Measurements from ENCODE around the gene PLPP4. TPM values are rescaled to one million over a fixed set of nuclear protein-coding genes. Genes with fewer than 3 reads are reported as not detected.

PLPP4 gene
- total RNA-seq, 1 experiment from 2014 or later, result not detected

DNA sequence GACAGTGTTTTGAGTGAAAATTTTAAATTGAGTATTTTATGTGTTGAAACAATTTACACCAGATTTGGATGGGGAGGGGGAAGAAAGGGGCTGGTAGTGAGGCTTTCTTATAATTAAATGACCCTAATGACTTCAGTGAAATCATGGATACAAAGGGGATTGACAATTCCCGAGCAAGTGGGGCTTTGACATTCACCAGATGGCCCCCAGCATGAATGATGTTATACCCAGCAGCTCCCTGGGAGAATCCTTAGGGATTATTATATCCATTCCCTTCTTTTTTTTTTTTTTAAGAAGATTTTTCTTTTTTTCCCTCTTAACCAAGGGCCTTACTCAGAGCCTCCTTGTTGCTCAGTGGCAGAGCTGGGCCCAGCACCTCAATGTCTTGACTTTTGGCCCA lies 17.9 kb downstream of the PLPP4 start:
- Histone ChIP-seq H2BK120ac (ENCODE audit: low read depth, low read length, poor library complexity, severe bottlenecking) (no peak overlapping the region), H2BK15ac (ENCODE audit: low read depth, low read length) (no peak overlapping the region), H3K18ac (ENCODE audit: insufficient read length, low read depth, low read length) (no peak overlapping the region), H3K9me3 (ENCODE audit: control insufficient read depth, low read depth, low read length) (no peaks in the 10 kb centered on the region), H3K27me3 (ENCODE audit: insufficient read depth, low read length) (no peaks in the 10 kb centered on the region), H3T11ph (ENCODE audit: low read length) (no peak overlapping the region), H3K23me2 (ENCODE audit: insufficient read length, low read depth, low read length, poor library complexity, severe bottlenecking) (no peaks in the 10 kb centered on the region), H4K8ac (replicated peaks; ENCODE audit: insufficient read length, low read depth, low read length) (no peak overlapping the region), H2BK12ac (ENCODE audit: insufficient read length, low read depth, low read length) (no peak overlapping the region), H3K23ac (ENCODE audit: insufficient read length, low read depth, low read length) (no peak overlapping the region), H3K14ac (ENCODE audit: insufficient read depth, low read length) (no peak overlapping the region), H3K79me1 (ENCODE audit: insufficient read depth, low read depth, low read length, poor library complexity, severe bottlenecking) (no peaks in the 10 kb centered on the region), H2BK5ac (ENCODE audit: insufficient read length, low read length) (no peak overlapping the region), H3K79me2 (ENCODE audit: insufficient read depth, low read length) (no peaks in the 10 kb centered on the region), H3K9ac (ENCODE audit: extremely low read depth, insufficient read length, low read length) (no peak overlapping the region), H4K5ac (ENCODE audit: insufficient read length, low read depth, low read length) (no peak overlapping the region), H3K4me2 (ENCODE audit: insufficient read depth, insufficient read length, low read length) (no peak overlapping the region), H3K4ac (ENCODE audit: low read depth, low read length) (no peak overlapping the region), H3K56ac (ENCODE audit: insufficient read length, low read depth, low read length) (no peak overlapping the region), H3K4me1 (ENCODE audit: insufficient read depth, low read length) (no peaks in the 10 kb centered on the region), H4K91ac (ENCODE audit: insufficient read length, low read depth, low read length) (no peak overlapping the region), H2AFZ (ENCODE audit: low read length) (no peak overlapping the region), H4K20me1 (ENCODE audit: control insufficient read depth, insufficient read depth, insufficient read length) (no peaks in the 10 kb centered on the region), H2BK20ac (ENCODE audit: low read depth, low read length, poor library complexity, severe bottlenecking) (no peak overlapping the region), H2AK5ac (ENCODE audit: insufficient read length, low read length) (no peak overlapping the region), H3K27ac (ENCODE audit: insufficient read length, low read depth, low read length) (no peak overlapping the region)
- H3K27ac Mint-ChIP-seq, result no peak overlapping the region; a peak in 1 of 7 replicates
- TF ChIP-seq, protein P1, sequence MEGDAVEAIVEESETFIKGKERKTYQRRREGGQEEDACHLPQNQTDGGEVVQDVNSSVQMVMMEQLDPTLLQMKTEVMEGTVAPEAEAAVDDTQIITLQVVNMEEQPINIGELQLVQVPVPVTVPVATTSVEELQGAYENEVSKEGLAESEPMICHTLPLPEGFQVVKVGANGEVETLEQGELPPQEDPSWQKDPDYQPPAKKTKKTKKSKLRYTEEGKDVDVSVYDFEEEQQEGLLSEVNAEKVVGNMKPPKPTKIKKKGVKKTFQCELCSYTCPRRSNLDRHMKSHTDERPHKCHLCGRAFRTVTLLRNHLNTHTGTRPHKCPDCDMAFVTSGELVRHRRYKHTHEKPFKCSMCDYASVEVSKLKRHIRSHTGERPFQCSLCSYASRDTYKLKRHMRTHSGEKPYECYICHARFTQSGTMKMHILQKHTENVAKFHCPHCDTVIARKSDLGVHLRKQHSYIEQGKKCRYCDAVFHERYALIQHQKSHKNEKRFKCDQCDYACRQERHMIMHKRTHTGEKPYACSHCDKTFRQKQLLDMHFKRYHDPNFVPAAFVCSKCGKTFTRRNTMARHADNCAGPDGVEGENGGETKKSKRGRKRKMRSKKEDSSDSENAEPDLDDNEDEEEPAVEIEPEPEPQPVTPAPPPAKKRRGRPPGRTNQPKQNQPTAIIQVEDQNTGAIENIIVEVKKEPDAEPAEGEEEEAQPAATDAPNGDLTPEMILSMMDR (conservative IDR thresholded peaks at IDR 0.05), result no peak
- no peaks in the 10 kb centered on the region for H3K4me1 Mint-ChIP-seq
- no peak overlapping the region for H3K4me3 Mint-ChIP-seq
- no peaks in the 10 kb centered on the region for H3K36me3 Mint-ChIP-seq (ENCODE audit: insufficient read depth in 1 of 3, low read depth in 3 of 3)
- H3K9me3 Mint-ChIP-seq, result peaks cover 6 to 9% of the 10 kb centered on the region in 2 experiments; a peak in 4 of 5 replicates
- no CpG with 5 or more reads among the region's 1 CpG for WGBS (ENCODE audit: extremely low coverage, insufficient read length, low lambda C conversion rate)
- no peak for DNase-seq
- peaks cover 5% of the 10 kb centered on the region for H3K27me3 Mint-ChIP-seq (ENCODE audit: low read depth)

Measured in H9 (cell line).